Measurements from ENCODE around the gene CCDC92. TPM values are rescaled to one million over a fixed set of nuclear protein-coding genes. Genes with fewer than 3 reads are reported as not detected.

CCDC92 gene
- total and polyA plus RNA-seq, 2 donors (not counting 3 experiments of a cell fraction or from before 2014, with no cell fraction given) = 41.2 to 41.6 TPM

GRCh38 chr12:123971449-123971769 lies 1.2 kb downstream of the CCDC92 start:
- TF ChIP-seq GATA2 (IDR thresholded peaks at IDR 0.05; ENCODE audit: insufficient read depth, insufficient read length, low read depth, low read length) = no peak
- TF ChIP-seq CTCF (IDR thresholded peaks at IDR 0.05; ENCODE audit: extremely low read depth in 1 of 2, insufficient read depth in 1 of 2, low read depth in 1 of 2, low read length in 2 of 2) = no peak
- TF ChIP-seq MYC (IDR thresholded peaks at IDR 0.05; ENCODE audit: low read depth, low read length) = no peak
- TF ChIP-seq JUN (IDR thresholded peaks at IDR 0.05; ENCODE audit: borderline replicate concordance, insufficient read depth, insufficient read length, low read depth) = no peak
- TF ChIP-seq, protein P1, sequence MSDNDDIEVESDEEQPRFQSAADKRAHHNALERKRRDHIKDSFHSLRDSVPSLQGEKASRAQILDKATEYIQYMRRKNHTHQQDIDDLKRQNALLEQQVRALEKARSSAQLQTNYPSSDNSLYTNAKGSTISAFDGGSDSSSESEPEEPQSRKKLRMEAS (IDR thresholded peaks at IDR 0.05; ENCODE audit: insufficient read depth, insufficient read length) = no peak
- TF ChIP-seq FOS (IDR thresholded peaks at IDR 0.05; ENCODE audit: borderline replicate concordance, insufficient read depth, low read length) = no peak
- TF ChIP-seq POLR2AphosphoS5 (IDR thresholded peaks at IDR 0.05; ENCODE audit: insufficient read depth, low read depth, low read length) = no peak
- no peak for TF ChIP-seq POLR2A (IDR thresholded peaks at IDR 0.05; ENCODE audit: low read depth, low read length)
- TF ChIP-seq EZH2 (IDR thresholded peaks at IDR 0.05; ENCODE audit: borderline replicate concordance, low read depth, low read length, severe bottlenecking) = no peak
- Histone ChIP-seq H3K9ac (replicated peaks; ENCODE audit: extremely low read depth, insufficient read depth, low read length) (peak overlapping the region; percentile 78), H4K20me1 (replicated peaks; ENCODE audit: control insufficient read depth, extremely low read depth, insufficient read depth, low read length) (no peaks in the 10 kb centered on the region), H3K4me3 (replicated peaks in 1 of 3; ENCODE audit: insufficient read depth in 1 of 3, low read depth in 1 of 3, low read length in 3 of 3) (peak overlapping the region; percentile 63 to 81 (median 75)), H3K27ac (ENCODE audit: insufficient read depth, low read depth, low read length) (no peak overlapping the region), H3K9me3 (replicated peaks; ENCODE audit: control insufficient read depth, insufficient read depth, low read length) (no peaks in the 10 kb centered on the region), H2AFZ (ENCODE audit: low read depth, low read length) (peak overlapping the region; percentile 72), H3K36me3 (ENCODE audit: control insufficient read depth in 2 of 2, extremely low read depth in 1 of 2, insufficient read depth in 2 of 2, low read length in 2 of 2) (peaks cover 0 to 3% of the 10 kb centered on the region in 2 experiments), H3K79me2 (ENCODE audit: control insufficient read depth, insufficient read depth, low read length) (peaks cover 5% of the 10 kb centered on the region), H3K4me1 (ENCODE audit: control insufficient read depth, extremely low read depth, insufficient read depth, low read length) (peaks cover 4% of the 10 kb centered on the region), H3K4me2 (ENCODE audit: insufficient read depth, low read length) (peak overlapping the region; percentile 93), H3K27me3 (ENCODE audit: control insufficient read depth in 2 of 2, insufficient read depth in 2 of 2, low read length in 2 of 2) (no peaks in the 10 kb centered on the region), H3K9me1 (replicated peaks; ENCODE audit: control insufficient read depth, extremely low read depth, insufficient read depth, low read length) (no peaks in the 10 kb centered on the region)
- ChIA-PET CTCF (interaction anchor here (0.7 to 2.0 kb wide), 5 partner anchors 10 to 66 kb away, joined by 3 to 23 read pairs (median 4); no protein-coding TSS in a partner anchor), POLR2A (interaction anchor here (0.7 kb wide), 1 partner anchor 24 kb away, joined by 7 read pairs; no protein-coding TSS in a partner anchor)
- dilution Hi-C loops (cut with MboI; ENCODE audit: extremely low pct_ligation_motif_present, low sequenced_read_pairs) (no loop called here), intact Hi-C loops (cut with micrococcal nuclease) (loop anchor here (5.0 kb wide), 1 partner anchor 339 kb away; the partner anchor contains the start of genes EIF2B1 and GTF2H3)
- DNase-seq (ENCODE audit: low read depth, low spot score) (peak; percentile 51), FAIRE-seq (peak; percentile 78)
- TSS peak; percentile 40 for BruUV-seq (replicated peaks)
